ENCODE results near the gene ZC3HAV1. TPM values are rescaled to one million over a fixed set of nuclear protein-coding genes. Genes with fewer than 3 reads are reported as not detected.
A peak's percentile ranks its signal among the peaks of the same experiment; 100 is the strongest.

ZC3HAV1 gene
- total and polyA plus RNA-seq, 12 donors: 2.7 to 28.3 (median 6.4) TPM

GRCh38 chr7:139043823-139044812, 65.4 kb downstream of the ZC3HAV1 start:
- DNase-seq (no peak), ATAC-seq (no peak)
- TF ChIP-seq CTCF (IDR thresholded peaks at IDR 0.05): no peak
- H3K27ac ChIP-seq: peak overlapping the region in 4 of 10 donors; percentile 3 to 63 (median 28)
- peaks cover 0 to 34% (median 8%) of the 10 kb centered on the region in 9 donors for H3K4me1 ChIP-seq
- H3K27me3 ChIP-seq: no peaks in the 10 kb centered on the region
- intact Hi-C loops (cut with DNase I): loop anchor here in 1 of 10 donors (10.0 kb wide), 1 partner anchor 609 kb away; no protein-coding TSS in a partner anchor
- H3K4me3 ChIP-seq: no peak overlapping the region
- no peaks in the 10 kb centered on the region for H3K9me3 ChIP-seq
- H3K36me3 ChIP-seq: peaks cover 0 to 60% (median 6%) of the 10 kb centered on the region in 9 donors
- 73 to 75% methylated on average over 14 of the region's 14 CpGs for WGBS, 2 donors

- DNase-seq: no peak
- Histone ChIP-seq H3K4me1 (peaks cover 0 to 32% (median 8%) of the 10 kb centered on the region in 9 donors), H3K27me3 (no peaks in the 10 kb centered on the region), H3K27ac (no peak overlapping the region), H3K4me3 (no peak overlapping the region), H3K9me3 (no peaks in the 10 kb centered on the region), H3K36me3 (peaks cover 0 to 34% (median 0%) of the 10 kb centered on the region in 9 donors)
- intact Hi-C loops (cut with DNase I): loop anchor here in 1 of 10 donors (10.0 kb wide), 1 partner anchor 607 kb away; no protein-coding TSS in a partner anchor
- no peak for ATAC-seq
- no peak for TF ChIP-seq CTCF (IDR thresholded peaks at IDR 0.05)
- 57 to 64% methylated on average over 6 of the region's 6 CpGs for WGBS, 2 donors
Measured at GRCh38 chr7:139041378-139042085, 68.0 kb downstream of the ZC3HAV1 start.

DNA sequence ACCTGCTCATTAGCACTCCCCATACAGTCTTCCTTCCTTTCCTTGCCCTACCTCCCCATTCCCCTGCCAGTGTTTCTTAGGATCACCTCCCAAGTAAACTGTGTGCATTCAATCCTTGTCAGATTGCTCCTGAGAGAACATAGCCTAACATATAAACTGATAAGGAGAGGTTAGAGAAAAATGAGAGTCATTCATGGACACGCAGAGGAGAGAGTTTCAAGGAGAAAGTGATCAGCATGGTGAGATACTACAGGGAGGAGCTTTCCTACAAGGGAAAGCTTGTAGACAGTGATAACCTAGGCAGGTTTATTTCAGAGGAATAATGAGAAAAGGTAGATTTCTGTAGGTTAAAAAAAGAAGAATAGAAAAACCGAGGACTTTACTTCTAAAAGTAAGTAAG, 70.8 kb downstream of the ZC3HAV1 start:
- 67 to 87% methylated on average over 2 of the region's 2 CpGs for WGBS, 2 donors
- TF ChIP-seq CTCF (IDR thresholded peaks at IDR 0.05): no peak
- H3K4me3 ChIP-seq: no peak overlapping the region
- peaks cover 0 to 12% (median 0%) of the 10 kb centered on the region in 9 donors for H3K36me3 ChIP-seq
- no peak overlapping the region for H3K27ac ChIP-seq
- intact Hi-C loops (cut with DNase I): no loop called here
- peaks cover 0 to 26% (median 21%) of the 10 kb centered on the region in 9 donors for H3K4me1 ChIP-seq
- ATAC-seq (no peak), DNase-seq (no peak)
- peaks cover 0 to 3% (median 0%) of the 10 kb centered on the region in 7 donors for H3K27me3 ChIP-seq
- no peaks in the 10 kb centered on the region for H3K9me3 ChIP-seq

- Histone ChIP-seq H3K4me3 (no peak overlapping the region), H3K36me3 (peaks cover 0 to 26% (median 0%) of the 10 kb centered on the region in 9 donors), H3K27me3 (peaks cover 0 to 3% (median 0%) of the 10 kb centered on the region in 7 donors), H3K27ac (no peak overlapping the region), H3K9me3 (no peaks in the 10 kb centered on the region), H3K4me1 (peaks cover 0 to 28% (median 21%) of the 10 kb centered on the region in 9 donors)
- intact Hi-C loops (cut with DNase I): no loop called here
- DNase-seq (no peak), ATAC-seq (no peak)
- no peak for TF ChIP-seq CTCF (IDR thresholded peaks at IDR 0.05)
- WGBS, 2 donors: 80 to 91% methylated on average over 3 of the region's 3 CpGs
Measured at GRCh38 chr7:139036901-139037300, 72.6 kb downstream of the ZC3HAV1 start.
